MM.1S (cell line): Measurements from ENCODE around the gene GNG5.

Source experiments
- DNase-seq: peaks from one replicate; pipeline ENCODE4 v3.0.0-alpha.2; 2015
- H2AFZ ChIP-seq: fragments of 300-600 bp; sonication (generic); 2 replicates; pipeline ENCODE4 v1.6.0; 2016; ENCODE audit warnings: antibody characterized with exemption, low read length
- H3F3A ChIP-seq: fragments of 300-600 bp; sonication (generic); 2 replicates; pipeline ENCODE4 v1.6.1; 2016; ENCODE audit warnings: mild to moderate bottlenecking, antibody characterized with exemption, low read length, moderate library complexity, mixed read lengths; ENCODE audit not compliant: insufficient read depth
- H3K27ac ChIP-seq: fragments of 300-600 bp; sonication (generic); 2 replicates; pipeline ENCODE4 v1.5.1; 2016; ENCODE audit warnings: mild to moderate bottlenecking, low read length
- H3K27me3 ChIP-seq: fragments of 300-600 bp; sonication (generic); replicated peaks from 2 replicates; pipeline ENCODE4 v1.6.0; 2016; ENCODE audit warnings: low read length; ENCODE audit not compliant: insufficient read depth
- H3K36me3 ChIP-seq: fragments of 300-600 bp; sonication (generic); replicated peaks from 2 replicates; pipeline ENCODE4 v1.6.1; 2016; ENCODE audit warnings: mild to moderate bottlenecking, low read length, mixed read lengths; ENCODE audit not compliant: insufficient read depth
- H3K4me1 ChIP-seq: fragments of 300-600 bp; sonication (generic); 2 replicates; pipeline ENCODE4 v1.6.1; 2016; ENCODE audit warnings: low read length, mixed read lengths
- H3K4me2 ChIP-seq: fragments of 300-600 bp; sonication (generic); 2 replicates; pipeline ENCODE4 v1.6.0; 2016; ENCODE audit warnings: low read depth, low read length
- H3K4me3 ChIP-seq: fragments of 300-600 bp; sonication (generic); 2 replicates; pipeline ENCODE4 v1.5.1; 2016; ENCODE audit warnings: low read length, mixed read lengths
- H3K79me2 ChIP-seq: fragments of 300-600 bp; sonication (generic); 2 replicates; pipeline ENCODE4 v1.6.1; 2016; ENCODE audit warnings: mixed run types, low read length, mixed read lengths
- H3K9ac ChIP-seq: fragments of 300-600 bp; sonication (generic); 2 replicates; pipeline ENCODE4 v1.6.1; 2016; ENCODE audit warnings: low read length, mixed read lengths
- H3K9me2 ChIP-seq: fragments of 300-600 bp; sonication (generic); replicated peaks from 2 replicates; pipeline ENCODE4 v1.6.1; 2016; ENCODE audit warnings: mild to moderate bottlenecking, low read length, mixed read lengths; ENCODE audit not compliant: insufficient read depth
- H3K9me3 ChIP-seq: fragments of 300-600 bp; sonication (generic); replicated peaks from 2 replicates; pipeline ENCODE4 v1.6.1; 2016; ENCODE audit warnings: mild to moderate bottlenecking, low read length, mixed read lengths; ENCODE audit not compliant: insufficient read depth
- H4K20me1 ChIP-seq: fragments of 300-600 bp; sonication (generic); 2 replicates; pipeline ENCODE4 v1.6.1; 2016; ENCODE audit warnings: mild to moderate bottlenecking, low read length, moderate library complexity, mixed read lengths; ENCODE audit not compliant: insufficient read depth
- EZH2 ChIP-seq: fragments of 300-600 bp; sonication (generic); optimal IDR thresholded peaks from 2 replicates; pipeline ENCODE3; 2017; ENCODE audit warnings: low read depth, mild to moderate bottlenecking, antibody characterized with exemption, low read length, mixed read lengths
- EZH2phosphoT487 ChIP-seq: fragments of 300-600 bp; sonication (generic); IDR thresholded peaks from 2 replicates; pipeline ENCODE4 v1.6.1; 2018; ENCODE audit warnings: antibody characterized with exemption, low read length
- TF ChIP-seq, protein P1 (sequence below): fragments of 300-600 bp; sonication (generic); IDR thresholded peaks from 2 replicates; pipeline ENCODE4 v1.5.1; 2016; ENCODE audit warnings: antibody characterized with exemption, low read length, mixed read lengths

The GNG5 gene

DNA sequence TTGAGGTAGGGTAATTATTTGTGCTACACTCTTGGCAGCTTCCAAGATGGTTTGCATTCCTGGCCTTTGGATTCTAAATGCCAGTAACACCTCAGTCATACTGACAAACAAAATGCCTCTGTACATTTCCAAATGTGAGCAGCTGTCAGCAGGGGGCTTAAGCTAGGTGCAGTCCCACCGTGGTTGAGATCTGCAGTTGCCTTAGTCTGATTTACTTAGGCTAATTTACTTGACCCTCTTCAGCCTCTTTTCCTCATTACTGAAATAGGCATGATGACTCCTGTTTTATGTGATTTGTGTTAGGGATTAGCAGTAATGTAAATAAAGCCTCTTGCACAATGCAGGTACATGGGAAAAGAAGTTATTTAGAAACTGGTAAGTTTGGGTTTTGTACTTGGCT lies 13.7 kb downstream of the GNG5 start:
- Histone ChIP-seq H3K9me2 (no peaks in the 10 kb centered on the region), H3K4me3 (no peak overlapping the region), H3K4me2 (no peak overlapping the region), H3K4me1 (no peaks in the 10 kb centered on the region), H3K79me2 (no peaks in the 10 kb centered on the region), H3K27ac (no peak overlapping the region), H3K9me3 (no peaks in the 10 kb centered on the region), H3K27me3 (no peaks in the 10 kb centered on the region), H4K20me1 (no peaks in the 10 kb centered on the region), H2AFZ (no peak overlapping the region), H3K9ac (no peak overlapping the region), H3K36me3 (no peaks in the 10 kb centered on the region; the same call in 1 of the 2 replicates), H3F3A (no peaks in the 10 kb centered on the region)
- no peak for DNase-seq
- TF ChIP-seq, protein P1, sequence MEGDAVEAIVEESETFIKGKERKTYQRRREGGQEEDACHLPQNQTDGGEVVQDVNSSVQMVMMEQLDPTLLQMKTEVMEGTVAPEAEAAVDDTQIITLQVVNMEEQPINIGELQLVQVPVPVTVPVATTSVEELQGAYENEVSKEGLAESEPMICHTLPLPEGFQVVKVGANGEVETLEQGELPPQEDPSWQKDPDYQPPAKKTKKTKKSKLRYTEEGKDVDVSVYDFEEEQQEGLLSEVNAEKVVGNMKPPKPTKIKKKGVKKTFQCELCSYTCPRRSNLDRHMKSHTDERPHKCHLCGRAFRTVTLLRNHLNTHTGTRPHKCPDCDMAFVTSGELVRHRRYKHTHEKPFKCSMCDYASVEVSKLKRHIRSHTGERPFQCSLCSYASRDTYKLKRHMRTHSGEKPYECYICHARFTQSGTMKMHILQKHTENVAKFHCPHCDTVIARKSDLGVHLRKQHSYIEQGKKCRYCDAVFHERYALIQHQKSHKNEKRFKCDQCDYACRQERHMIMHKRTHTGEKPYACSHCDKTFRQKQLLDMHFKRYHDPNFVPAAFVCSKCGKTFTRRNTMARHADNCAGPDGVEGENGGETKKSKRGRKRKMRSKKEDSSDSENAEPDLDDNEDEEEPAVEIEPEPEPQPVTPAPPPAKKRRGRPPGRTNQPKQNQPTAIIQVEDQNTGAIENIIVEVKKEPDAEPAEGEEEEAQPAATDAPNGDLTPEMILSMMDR = no peak

DNA sequence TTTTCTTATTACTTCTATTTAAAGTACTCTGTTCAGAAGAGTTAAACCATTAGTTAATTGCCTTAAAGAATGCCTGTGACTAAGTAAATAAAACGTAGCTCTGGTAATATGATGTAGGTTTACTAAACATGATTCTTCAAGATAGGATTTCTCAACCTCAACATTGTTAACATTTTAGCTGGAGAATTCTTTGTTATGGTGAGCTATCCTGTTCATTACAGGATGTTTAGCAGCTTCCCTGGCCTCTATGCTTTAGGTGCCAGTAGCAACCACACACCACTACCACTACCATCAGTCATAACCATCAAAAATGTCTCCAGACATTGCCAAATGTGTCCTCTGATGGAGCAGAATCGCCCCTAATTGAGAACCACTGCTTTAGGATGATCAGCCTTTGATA lies 16.6 kb downstream of the GNG5 start:
- TF ChIP-seq, protein P1 = no peak
- TF ChIP-seq EZH2 (no peak), EZH2phosphoT487 (no peak)
- Histone ChIP-seq H3K4me3 (no peak overlapping the region), H3K27ac (no peak overlapping the region)

DNA sequence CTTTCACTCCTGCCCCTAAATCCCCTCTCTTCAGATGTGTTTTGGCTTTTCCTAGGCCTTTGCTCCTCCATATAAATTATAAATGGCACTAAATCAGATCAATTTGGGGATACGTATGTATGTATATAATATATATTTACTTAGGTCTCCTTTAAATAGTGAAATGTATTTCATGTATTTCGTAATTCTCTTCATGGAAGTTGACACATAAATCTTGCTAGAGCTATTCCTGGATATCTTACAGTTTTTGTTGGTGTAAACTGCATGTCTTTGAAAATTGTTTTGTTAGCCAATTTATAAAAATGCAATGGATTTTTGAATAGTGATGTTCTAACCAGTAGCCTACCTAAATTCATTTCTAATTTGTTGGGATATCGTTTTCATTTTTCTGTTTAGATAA lies 18.3 kb downstream of the GNG5 start:
- TF ChIP-seq, protein P1 = no peak
- TF ChIP-seq EZH2 (no peak), EZH2phosphoT487 (no peak)
- Histone ChIP-seq H2AFZ (no peak overlapping the region), H3K4me1 (no peaks in the 10 kb centered on the region), H3K4me3 (no peak overlapping the region), H3F3A (no peaks in the 10 kb centered on the region), H3K36me3 (no peaks in the 10 kb centered on the region; the same call in 1 of the 2 replicates), H3K4me2 (no peak overlapping the region), H3K9ac (no peak overlapping the region), H3K9me2 (no peaks in the 10 kb centered on the region), H4K20me1 (no peaks in the 10 kb centered on the region), H3K27me3 (no peaks in the 10 kb centered on the region), H3K27ac (no peak overlapping the region), H3K9me3 (no peaks in the 10 kb centered on the region), H3K79me2 (no peaks in the 10 kb centered on the region; the same call in 1 of the 2 replicates)
- no peak for DNase-seq

More for the DNA sequence above, 16.6 kb downstream of the GNG5 start:
- Histone ChIP-seq H3K4me1 (no peaks in the 10 kb centered on the region), H4K20me1 (no peaks in the 10 kb centered on the region), H3K79me2 (no peaks in the 10 kb centered on the region; the same call in 1 of the 2 replicates), H3K9ac (no peak overlapping the region), H3K36me3 (no peaks in the 10 kb centered on the region; the same call in 1 of the 2 replicates), H3K9me3 (no peaks in the 10 kb centered on the region), H3K27me3 (no peaks in the 10 kb centered on the region), H3K4me2 (no peak overlapping the region), H3F3A (no peaks in the 10 kb centered on the region), H2AFZ (no peak overlapping the region), H3K9me2 (no peaks in the 10 kb centered on the region)
- no peak for DNase-seq
